GM19239 (cell line): Measurements from ENCODE around the gene DUSP5.
"Not testable (repeated sequence)": the region's sequence is repeated elsewhere in the genome, so short reads cannot be mapped to it uniquely, and the experiment has no call there.

Source experiments
- DNase-seq: peaks from one replicate; pipeline ENCODE4 v3.0.0; 2011; ENCODE audit warnings: low spot score; ENCODE audit not compliant: insufficient read length
- FAIRE-seq: peaks from 2 replicates; lab custom pipeline; 2011; peaks lifted over from hg19 to GRCh38; lab: Jason Lieb, UNC

DUSP5 gene, protein sequence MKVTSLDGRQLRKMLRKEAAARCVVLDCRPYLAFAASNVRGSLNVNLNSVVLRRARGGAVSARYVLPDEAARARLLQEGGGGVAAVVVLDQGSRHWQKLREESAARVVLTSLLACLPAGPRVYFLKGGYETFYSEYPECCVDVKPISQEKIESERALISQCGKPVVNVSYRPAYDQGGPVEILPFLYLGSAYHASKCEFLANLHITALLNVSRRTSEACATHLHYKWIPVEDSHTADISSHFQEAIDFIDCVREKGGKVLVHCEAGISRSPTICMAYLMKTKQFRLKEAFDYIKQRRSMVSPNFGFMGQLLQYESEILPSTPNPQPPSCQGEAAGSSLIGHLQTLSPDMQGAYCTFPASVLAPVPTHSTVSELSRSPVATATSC

DNA sequence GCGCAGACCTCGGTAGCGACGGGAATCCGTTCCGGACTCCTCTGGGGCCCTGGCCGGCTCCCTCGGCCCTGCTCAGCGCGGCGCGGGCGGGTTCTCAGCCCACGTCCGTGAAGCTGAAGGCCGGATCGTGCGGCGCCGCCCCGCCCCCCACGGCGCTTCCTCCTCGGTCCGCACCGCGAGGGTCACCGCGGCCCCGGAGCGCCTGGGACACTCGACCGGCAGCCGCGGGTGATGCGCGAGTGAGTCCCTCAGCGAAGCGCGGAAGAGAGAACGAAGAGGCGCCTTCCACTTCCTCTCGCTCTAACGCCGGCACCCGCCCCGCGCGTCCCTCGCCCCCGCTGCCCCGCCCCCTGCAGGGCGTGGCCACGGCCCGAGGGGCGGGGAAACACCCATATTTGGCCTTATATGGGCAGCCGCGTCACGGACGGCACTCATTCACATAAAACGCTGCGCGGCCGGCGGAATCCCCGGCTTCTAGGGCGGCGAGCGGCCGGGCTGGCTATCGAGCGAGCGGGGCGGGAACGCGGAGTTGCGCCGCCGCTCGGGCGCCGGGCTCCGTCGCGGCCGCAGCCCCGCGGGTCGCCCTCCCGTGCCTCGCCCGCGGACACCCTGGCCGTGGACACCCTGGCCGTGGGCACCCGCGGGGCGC lies at the start of gene DUSP5:
TSS of gene DUSP5 (plus strand) at position 470 of the 649 bp plus-strand sequence. CDS start 215 bp downstream, outside the sequence.
- DNase-seq (peak; percentile 81), FAIRE-seq (peak; percentile 88)

- no peak for DNase-seq
- no peak for FAIRE-seq
Observed at GRCh38 chr10:110448682-110449418, 48.9 kb upstream of the DUSP5 start.

DNA sequence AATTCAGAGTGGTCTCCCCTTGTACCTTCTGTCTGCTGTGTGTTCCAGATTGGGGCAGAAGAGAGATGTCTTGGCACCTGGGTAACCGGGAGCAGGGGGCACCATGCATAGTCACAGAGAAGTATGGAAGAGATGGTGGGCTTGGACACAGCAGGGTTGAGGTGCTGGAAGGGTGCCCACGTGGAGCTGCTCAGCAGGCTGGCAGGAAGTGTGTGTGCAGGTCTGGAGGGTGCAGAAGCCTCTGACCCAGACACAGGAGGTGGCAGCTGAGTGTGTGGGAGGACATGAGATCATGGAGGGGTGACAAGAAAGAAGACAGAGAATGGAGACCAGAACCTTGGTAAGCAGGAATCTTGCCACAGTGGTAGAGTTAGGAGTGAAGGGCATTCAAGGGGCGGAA lies 42.3 kb upstream of the DUSP5 start:
- no peak for FAIRE-seq
- no peak for DNase-seq

- no peak for DNase-seq
- FAIRE-seq, result peak; percentile 48
Observed at GRCh38 chr10:110456046-110456445, 41.7 kb upstream of the DUSP5 start.

GRCh38 chr10:110456523-110457091 lies 41.1 kb upstream of the DUSP5 start:
- FAIRE-seq, result no peak
- DNase-seq, result no peak

DNA sequence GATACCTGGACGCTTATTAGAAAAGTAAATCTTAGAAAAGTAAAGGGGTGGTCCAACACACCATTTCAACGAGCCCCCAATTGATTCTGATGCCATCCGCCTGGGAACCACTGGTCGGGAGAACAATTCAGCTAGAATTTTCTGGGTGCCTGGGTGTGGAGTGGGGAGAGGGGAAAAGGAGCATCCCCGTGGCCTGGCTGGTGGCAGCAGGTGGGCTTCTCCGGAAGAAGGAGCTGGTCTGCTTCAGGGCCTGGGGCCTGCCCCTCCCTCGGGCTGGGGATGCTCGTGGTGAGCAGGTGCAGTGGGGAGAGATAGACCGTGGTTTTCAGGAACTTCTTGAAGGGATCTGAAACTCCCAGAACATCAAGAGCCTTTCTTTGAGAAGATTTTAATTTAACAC lies 39.9 kb upstream of the DUSP5 start:
- no peak for FAIRE-seq

DNA sequence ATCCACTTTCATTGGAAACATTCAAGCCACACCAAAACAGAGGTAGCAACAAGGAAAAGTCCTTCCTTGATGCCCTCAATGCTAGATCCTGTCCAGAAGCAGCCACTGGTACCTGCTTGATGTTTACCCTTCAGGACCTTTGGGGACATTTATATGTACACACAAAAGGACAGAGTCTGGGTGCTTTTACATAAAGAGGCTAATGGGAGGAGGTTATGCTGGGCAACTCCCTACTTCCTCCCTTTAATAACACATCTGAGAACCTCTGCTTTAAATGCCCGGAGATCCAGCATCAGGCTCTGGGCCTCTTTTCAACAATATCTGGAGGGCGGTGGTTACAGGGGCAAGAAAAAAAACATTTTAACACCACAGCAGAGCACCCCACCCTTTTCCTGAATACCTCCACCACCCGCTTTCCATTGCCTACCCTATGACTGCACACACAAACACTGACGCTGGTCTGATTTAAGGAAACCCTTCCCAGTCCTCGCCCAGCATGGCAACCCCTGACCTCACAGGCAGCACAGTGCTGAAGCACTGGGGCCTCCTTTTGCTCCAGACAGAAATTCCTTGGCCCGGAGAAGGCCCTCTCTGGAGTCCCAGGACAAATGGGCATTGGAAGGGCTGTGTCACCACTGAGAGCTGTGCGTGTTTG lies 39.3 kb upstream of the DUSP5 start:
- FAIRE-seq, result peak; percentile 55
- no peak for DNase-seq

More for the DNA sequence above, 39.9 kb upstream of the DUSP5 start:
- DNase-seq, result no peak

- DNase-seq (no peak), FAIRE-seq (no peak)
Observed at GRCh38 chr10:110459600-110459999, 38.1 kb upstream of the DUSP5 start.

DNA sequence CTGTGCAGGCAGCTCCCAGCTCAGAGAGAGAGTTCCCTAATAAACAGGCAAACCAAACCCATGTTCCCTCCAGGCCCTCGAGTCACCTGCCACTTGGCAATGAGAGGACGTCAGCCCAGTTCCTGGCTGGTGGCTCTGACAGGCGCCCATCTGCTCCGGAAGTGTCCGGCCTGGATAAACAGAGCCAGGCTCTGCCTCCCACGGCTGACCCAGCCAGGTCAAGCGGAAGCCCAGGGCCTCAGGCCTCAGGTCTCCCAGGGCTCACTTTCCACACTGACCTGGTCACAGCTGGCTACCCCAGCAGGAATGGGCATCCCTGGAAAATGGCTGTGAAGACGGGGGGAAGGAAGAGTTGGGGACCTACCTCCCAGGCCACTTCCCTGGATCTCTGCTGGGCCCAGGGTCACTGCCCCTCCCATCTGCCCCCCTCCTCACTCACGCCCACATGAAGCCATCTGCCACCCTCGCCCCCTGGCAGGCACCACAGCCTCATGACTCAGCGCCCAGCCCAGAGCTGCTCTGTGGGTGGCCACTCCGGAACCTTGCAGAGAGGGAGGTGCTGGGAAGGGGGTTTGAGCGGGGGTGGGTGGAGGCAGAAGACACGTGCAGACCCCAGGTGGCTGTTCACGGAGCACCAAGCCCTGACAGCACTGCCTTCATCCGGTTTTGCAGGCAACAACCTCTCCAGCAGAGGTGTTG lies 37.4 kb upstream of the DUSP5 start:
- DNase-seq, result no peak
- FAIRE-seq, result no peak

DNA sequence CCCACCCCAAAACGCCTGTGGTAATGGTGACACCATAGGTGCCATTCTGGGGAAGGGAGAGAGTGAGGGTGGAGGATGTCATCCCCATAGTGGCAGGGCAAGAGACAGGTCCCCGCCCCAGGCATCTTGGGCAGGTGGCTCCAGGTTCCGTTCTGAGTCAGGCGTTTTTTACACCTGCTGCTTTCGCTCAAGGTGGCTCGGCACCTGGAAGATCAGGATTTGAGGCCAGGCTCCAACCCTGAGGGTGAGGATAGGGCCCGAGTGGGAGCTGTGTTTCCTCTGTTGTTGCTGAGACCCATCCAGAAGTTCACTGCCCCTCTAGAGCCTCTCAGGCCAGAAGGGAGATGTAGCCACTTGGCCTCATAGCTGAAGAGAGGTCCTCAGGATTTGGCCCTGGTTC lies 36.6 kb upstream of the DUSP5 start:
- FAIRE-seq, result no peak
- no peak for DNase-seq

GRCh38 chr10:110461530-110461929 lies 36.2 kb upstream of the DUSP5 start:
- FAIRE-seq (no peak), DNase-seq (no peak)

DNA sequence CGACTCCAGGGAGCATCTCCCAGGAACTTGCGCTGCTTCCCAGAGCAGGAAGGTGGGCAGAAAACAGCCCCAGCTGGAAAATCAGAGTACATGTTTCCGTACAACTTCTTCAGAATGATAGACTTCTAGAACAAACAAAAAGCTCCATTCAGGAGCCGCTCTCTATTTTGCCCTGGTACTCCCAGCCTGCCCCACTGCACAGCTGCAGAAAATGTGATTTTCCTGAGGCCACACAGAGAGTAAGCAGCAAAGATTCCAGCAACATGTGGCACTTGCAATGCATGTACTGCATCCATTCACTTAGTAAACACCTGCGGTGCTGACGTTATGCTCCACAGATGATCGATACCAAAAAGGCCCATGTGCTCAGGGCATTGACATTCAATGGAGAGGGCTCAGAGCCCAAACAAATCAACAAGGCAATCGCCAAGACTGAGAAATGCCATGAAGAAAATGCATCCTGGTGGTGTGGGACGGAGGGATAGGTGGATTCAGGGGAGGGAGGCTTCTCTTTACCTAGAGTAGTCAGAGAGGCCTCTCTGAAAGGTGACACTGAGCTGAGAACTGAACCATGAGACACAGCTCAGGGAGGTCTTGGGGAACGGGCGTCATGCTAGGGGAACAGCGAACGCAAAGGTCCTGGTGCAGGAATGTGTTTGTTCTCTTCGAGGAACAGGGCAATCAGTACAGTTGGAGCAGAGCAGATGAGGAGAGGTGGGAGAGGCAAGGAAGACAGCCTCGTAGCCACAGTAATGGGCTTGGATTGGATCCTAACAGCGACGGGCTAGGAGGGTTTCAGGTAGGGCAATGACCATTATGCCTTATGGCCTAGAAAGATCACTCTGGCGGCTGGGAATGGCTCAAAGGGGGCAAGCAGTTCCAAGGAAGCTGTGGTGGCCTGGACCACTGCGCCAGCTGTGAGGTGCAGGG lies 35.3 kb upstream of the DUSP5 start:
- FAIRE-seq (no peak), DNase-seq (no peak)

DNA sequence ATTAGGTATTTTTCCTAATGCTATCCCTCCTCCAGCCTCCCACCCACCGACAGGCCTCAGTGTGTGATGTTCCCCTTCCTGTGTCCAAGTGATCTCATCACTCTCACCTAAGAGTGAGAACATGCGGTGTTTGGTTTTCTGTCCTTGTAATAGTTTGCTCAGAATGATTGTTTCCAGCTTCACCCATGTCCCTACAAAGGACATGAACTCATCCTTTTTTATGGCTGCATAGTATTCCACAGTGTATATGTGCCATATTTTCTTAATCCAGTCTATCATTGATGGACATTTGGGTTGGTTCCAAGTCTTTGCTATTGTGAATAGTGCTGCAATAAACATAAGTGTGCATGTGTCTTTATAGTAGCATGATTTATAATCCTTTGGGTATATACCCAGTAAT lies 29.4 kb upstream of the DUSP5 start:
- FAIRE-seq, DNase-seq: not testable (repeated sequence)

DNA sequence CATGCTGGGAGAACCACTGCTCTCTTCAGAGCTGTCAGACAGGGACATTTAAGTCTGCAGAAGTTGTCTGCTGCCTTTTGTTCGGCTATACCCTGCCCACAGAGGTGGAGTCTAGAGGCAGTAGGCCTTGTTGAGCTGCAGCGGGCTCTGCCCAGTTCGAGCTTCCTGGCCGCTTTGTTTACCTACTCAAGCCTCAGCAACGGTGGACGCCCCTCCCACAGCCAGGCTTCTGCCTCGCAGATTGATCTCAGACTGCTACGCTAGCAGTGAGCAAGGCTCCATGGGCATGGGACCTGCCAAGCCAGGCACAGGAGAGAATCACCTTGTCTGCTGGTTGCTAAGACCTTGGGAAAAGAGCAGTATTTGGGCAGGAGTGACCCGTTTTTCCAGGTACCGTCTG lies 27.2 kb upstream of the DUSP5 start:
- DNase-seq, FAIRE-seq: not testable (repeated sequence)

DNA sequence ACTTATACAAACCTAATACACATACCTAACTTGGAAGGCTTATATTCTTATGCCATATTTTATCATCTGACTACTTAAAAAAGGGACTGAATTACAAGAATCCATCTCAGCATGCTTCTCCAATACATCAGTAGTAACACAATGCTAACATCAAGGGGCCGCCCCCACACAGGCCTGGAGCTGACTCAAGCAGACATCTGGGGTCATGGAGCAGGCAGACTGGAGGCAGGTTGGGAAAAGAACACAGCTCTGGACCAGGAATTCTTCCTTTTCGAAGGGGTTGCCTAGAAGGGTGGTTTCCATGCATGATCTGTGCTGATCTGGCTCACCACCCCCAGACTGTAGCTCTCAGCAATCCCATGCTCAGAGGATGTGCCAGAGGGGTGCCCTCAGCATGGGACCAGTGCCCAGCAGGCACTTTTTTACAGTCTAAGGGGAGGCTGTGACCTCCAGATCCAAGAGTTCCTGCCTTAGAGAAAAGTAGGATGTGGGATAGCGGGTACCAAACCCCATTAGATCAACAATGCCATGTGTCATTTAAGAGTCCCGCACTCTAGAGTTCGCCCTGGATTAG lies 26.1 kb upstream of the DUSP5 start:
- DNase-seq (no peak), FAIRE-seq (no peak)

GRCh38 chr10:110474017-110474416 lies 23.7 kb upstream of the DUSP5 start:
- FAIRE-seq (no peak), DNase-seq (no peak)

GRCh38 chr10:110474826-110475225 lies 22.9 kb upstream of the DUSP5 start:
- DNase-seq (no peak), FAIRE-seq (no peak)
